ENCODE measurements around the gene RMI1. TPM values are rescaled to one million over a fixed set of nuclear protein-coding genes. Genes with fewer than 3 reads are reported as not detected.

RMI1 gene
- total and polyA plus RNA-seq, 10 of the 15 experiments (the other 5 are each of a cell fraction or from before 2014, with no cell fraction given) = 3.6 to 34.1 (median 16.1) TPM

- TF ChIP-seq SRF (IDR thresholded peaks at IDR 0.05; ENCODE audit: low read depth in 2 of 2, low read length in 2 of 2) (no peak), ZNF384 (IDR thresholded peaks at IDR 0.05; ENCODE audit: borderline replicate concordance, low read depth, low read length) (no peak), IRF4 (IDR thresholded peaks at IDR 0.05; ENCODE audit: low read depth, low read length) (0 out of 2 replicates have a peak, but pooled peaks have one; percentile 25), SIN3A (IDR thresholded peaks at IDR 0.05; ENCODE audit: low read depth, low read length) (no peak), PAX8 (IDR thresholded peaks at IDR 0.05) (no peak), PKNOX1 (IDR thresholded peaks at IDR 0.05) (peak; percentile 99), NKRF (conservative IDR thresholded peaks at IDR 0.05) (peak; percentile 66), RB1 (IDR thresholded peaks at IDR 0.05; ENCODE audit: borderline replicate concordance) (no peak), NFXL1 (IDR thresholded peaks at IDR 0.05; ENCODE audit: borderline replicate concordance) (no peak), YBX1 (IDR thresholded peaks at IDR 0.05) (no peak), USF2 (IDR thresholded peaks at IDR 0.05; ENCODE audit: borderline replicate concordance, low read depth, low read length) (no peak), ETV6 (conservative IDR thresholded peaks at IDR 0.05 in 1 of 2, IDR thresholded peaks at IDR 0.05 in 1 of 2; ENCODE audit: borderline replicate concordance in 1 of 2, low read depth in 1 of 2) (no peak; a peak in 1 of 4 replicates), ZNF592 (IDR thresholded peaks at IDR 0.05) (no peak), TARDBP (IDR thresholded peaks at IDR 0.05; ENCODE audit: borderline replicate concordance) (peak; percentile 26; the same call in 1 of the 2 replicates), LARP7 (IDR thresholded peaks at IDR 0.05) (no peak; the same call in 1 of the 2 replicates), PRDM15 (CRISPR knock-in tag; IDR thresholded peaks at IDR 0.05) (no peak)
These were observed 702 bp upstream of the RMI1 start, which contains the start of gene HNRNPK (continued) for GRCh38 chr9:83979812-83980394.
